Measurements from ENCODE around the gene CCDC120.

The CCDC120 gene

DNA sequence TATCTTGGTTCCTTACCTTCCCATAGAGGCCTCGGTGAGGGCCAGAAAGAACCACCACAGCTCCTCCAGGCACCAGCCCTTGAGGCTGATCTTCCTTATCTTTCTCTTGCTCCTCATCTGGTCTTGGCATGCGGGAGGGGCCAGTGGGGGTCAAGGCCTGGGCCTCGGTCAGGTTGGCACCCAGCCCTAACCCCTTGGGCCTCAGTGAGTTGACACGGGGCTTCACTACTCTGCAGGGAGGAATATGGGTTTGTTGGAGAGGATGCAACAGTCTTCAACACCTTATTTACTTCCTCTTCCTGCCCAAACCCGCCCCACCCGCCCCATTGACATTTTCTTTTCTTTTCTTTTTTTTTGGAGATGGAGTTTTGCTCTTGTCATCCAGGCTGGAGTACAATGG, 58.8 kb downstream of the CCDC120 start:
- TF ChIP-seq TAF1 (IDR thresholded peaks at IDR 0.05; ENCODE audit: borderline replicate concordance, insufficient read depth, low read length) (no peak), SIN3A (IDR thresholded peaks at IDR 0.05; ENCODE audit: borderline replicate concordance, insufficient read depth, low read length) (no peak), FOXP2 (optimal IDR thresholded peaks at IDR 0.05; ENCODE audit: borderline replicate concordance, extremely low read depth, extremely low read length, insufficient read depth) (no peak), POLR2AphosphoS5 (IDR thresholded peaks at IDR 0.05; ENCODE audit: low read depth, low read length) (no peak)
- TF ChIP-seq, protein P1, sequence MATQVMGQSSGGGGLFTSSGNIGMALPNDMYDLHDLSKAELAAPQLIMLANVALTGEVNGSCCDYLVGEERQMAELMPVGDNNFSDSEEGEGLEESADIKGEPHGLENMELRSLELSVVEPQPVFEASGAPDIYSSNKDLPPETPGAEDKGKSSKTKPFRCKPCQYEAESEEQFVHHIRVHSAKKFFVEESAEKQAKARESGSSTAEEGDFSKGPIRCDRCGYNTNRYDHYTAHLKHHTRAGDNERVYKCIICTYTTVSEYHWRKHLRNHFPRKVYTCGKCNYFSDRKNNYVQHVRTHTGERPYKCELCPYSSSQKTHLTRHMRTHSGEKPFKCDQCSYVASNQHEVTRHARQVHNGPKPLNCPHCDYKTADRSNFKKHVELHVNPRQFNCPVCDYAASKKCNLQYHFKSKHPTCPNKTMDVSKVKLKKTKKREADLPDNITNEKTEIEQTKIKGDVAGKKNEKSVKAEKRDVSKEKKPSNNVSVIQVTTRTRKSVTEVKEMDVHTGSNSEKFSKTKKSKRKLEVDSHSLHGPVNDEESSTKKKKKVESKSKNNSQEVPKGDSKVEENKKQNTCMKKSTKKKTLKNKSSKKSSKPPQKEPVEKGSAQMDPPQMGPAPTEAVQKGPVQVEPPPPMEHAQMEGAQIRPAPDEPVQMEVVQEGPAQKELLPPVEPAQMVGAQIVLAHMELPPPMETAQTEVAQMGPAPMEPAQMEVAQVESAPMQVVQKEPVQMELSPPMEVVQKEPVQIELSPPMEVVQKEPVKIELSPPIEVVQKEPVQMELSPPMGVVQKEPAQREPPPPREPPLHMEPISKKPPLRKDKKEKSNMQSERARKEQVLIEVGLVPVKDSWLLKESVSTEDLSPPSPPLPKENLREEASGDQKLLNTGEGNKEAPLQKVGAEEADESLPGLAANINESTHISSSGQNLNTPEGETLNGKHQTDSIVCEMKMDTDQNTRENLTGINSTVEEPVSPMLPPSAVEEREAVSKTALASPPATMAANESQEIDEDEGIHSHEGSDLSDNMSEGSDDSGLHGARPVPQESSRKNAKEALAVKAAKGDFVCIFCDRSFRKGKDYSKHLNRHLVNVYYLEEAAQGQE (IDR thresholded peaks at IDR 0.05; ENCODE audit: insufficient read depth in 1 of 2, low read depth in 2 of 2, low read length in 2 of 2): no peak
